OCI-LY1 (cell line): ENCODE results near the gene ATG7.
"Not testable (repeated sequence)": the region's sequence is repeated elsewhere in the genome, so short reads cannot be mapped to it uniquely, and the experiment has no call there.

ENCODE experiments used
- H2AFZ ChIP-seq: fragments of 200-600 bp; sonication (generic), shearing (Covaris generic); 2 replicates; pipeline ENCODE4 v1.6.0; 2014; ENCODE audit warnings: antibody characterized with exemption, mild to moderate bottlenecking, low read length
- H3F3A ChIP-seq: fragments of 200-600 bp; sonication (generic), shearing (Covaris generic); 2 replicates; pipeline ENCODE4 v1.6.0; 2014; ENCODE audit warnings: mild to moderate bottlenecking, antibody characterized with exemption, low read length, moderate library complexity; ENCODE audit not compliant: insufficient read depth
- H3K27ac ChIP-seq: fragments of 200-600 bp; sonication (generic); 2 replicates; pipeline ENCODE4 v1.5.1; 2014; ENCODE audit warnings: low read length, mixed run types, mild to moderate bottlenecking, low read depth; ENCODE audit not compliant: poor library complexity, severe bottlenecking
- H3K27me3 ChIP-seq: fragments of 200-600 bp; sonication (generic); 2 replicates; pipeline ENCODE4 v1.6.0; 2014; ENCODE audit warnings: antibody characterized with exemption, mild to moderate bottlenecking, low read length, moderate library complexity; ENCODE audit not compliant: insufficient read depth
- H3K36me3 ChIP-seq: fragments of 200-600 bp; sonication (generic); 2 replicates; pipeline ENCODE4 v1.6.1; 2014; ENCODE audit warnings: mild to moderate bottlenecking, antibody characterized with exemption, low read length, moderate library complexity, mixed read lengths; ENCODE audit not compliant: insufficient read depth
- H3K4me1 ChIP-seq: fragments of 200-600 bp; sonication (generic); 2 replicates; pipeline ENCODE4 v1.5.1; 2014; ENCODE audit warnings: mild to moderate bottlenecking, low read length, moderate library complexity; ENCODE audit not compliant: insufficient read depth, severe bottlenecking
- H3K4me2 ChIP-seq: fragments of 200-600 bp; sonication (generic), shearing (Covaris generic); 2 replicates; pipeline ENCODE4 v1.6.1; 2014; ENCODE audit warnings: low read length
- H3K4me3 ChIP-seq: fragments of 200-600 bp; sonication (generic); 2 replicates; pipeline ENCODE4 v1.5.1; 2014; ENCODE audit warnings: low read length, low read depth, mild to moderate bottlenecking, mixed read lengths; ENCODE audit not compliant: poor library complexity, severe bottlenecking
- H3K79me2 ChIP-seq: fragments of 200-600 bp; shearing (Covaris generic); 2 replicates; pipeline ENCODE4 v1.6.1; 2016; ENCODE audit warnings: mixed run types, low read length, mixed read lengths; ENCODE audit not compliant: insufficient read depth
- H3K9ac ChIP-seq: fragments of 200-600 bp; sonication (generic), shearing (Covaris generic); 2 replicates; pipeline ENCODE4 v1.6.1; 2014; ENCODE audit warnings: mild to moderate bottlenecking, low read length, mixed read lengths
- H3K9me2 ChIP-seq: fragments of 200-600 bp; sonication (generic), shearing (Covaris generic); 2 replicates; pipeline ENCODE4 v1.6.1; 2014; ENCODE audit warnings: low read depth, mild to moderate bottlenecking, low read length, mixed read lengths
- H3K9me3 ChIP-seq: fragments of 200-600 bp; shearing (Covaris generic); 2 replicates; pipeline ENCODE4 v1.6.1; 2014; ENCODE audit warnings: low read length, mixed read lengths
- H4K20me1 ChIP-seq: fragments of 200-600 bp; sonication (generic), shearing (Covaris generic); 2 replicates; pipeline ENCODE4 v1.6.0; 2016; ENCODE audit warnings: mild to moderate bottlenecking, low read length; ENCODE audit not compliant: insufficient read depth
- EZH2 ChIP-seq: fragments of 200-600 bp; sonication (generic), shearing (Covaris generic); IDR thresholded peaks from 2 replicates; pipeline ENCODE4 v1.8.0; 2017; ENCODE audit warnings: borderline replicate concordance, mixed run types, mild to moderate bottlenecking, antibody characterized with exemption, low read length, moderate library complexity, mixed read lengths
- TF ChIP-seq, protein P1 (sequence below): fragments of 200-600 bp; sonication (generic), shearing (Covaris generic); IDR thresholded peaks from 2 replicates; pipeline ENCODE4 v1.5.1; 2017; ENCODE audit warnings: mild to moderate bottlenecking, antibody characterized with exemption, low read length, moderate library complexity, mixed read lengths

The ATG7 gene

DNA sequence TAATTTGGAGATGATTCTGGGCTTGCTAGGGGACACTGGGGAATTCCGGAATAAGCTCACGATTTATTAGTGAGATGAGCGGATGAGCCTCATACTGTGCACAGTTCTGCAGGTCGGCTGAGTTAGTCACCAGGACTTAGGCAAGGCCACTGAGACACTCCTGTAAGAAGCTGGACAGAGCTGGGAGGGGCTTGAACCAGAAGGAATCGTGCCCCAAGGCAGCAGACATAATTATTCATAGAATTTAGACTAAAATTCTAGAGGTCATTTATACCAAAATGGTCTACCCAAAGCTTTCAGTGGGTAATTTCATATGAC is 250.2 kb downstream of the ATG7 start:
- no peaks in the 10 kb centered on the region for H3F3A ChIP-seq
- no peaks in the 10 kb centered on the region for H3K4me1 ChIP-seq
- peaks cover 5% of the 10 kb centered on the region; the same call in 1 of the 2 replicates for H3K9me3 ChIP-seq
- no peak overlapping the region for H3K4me3 ChIP-seq
- no peaks in the 10 kb centered on the region for H3K9me2 ChIP-seq
- H2AFZ ChIP-seq, result no peak overlapping the region
- no peak overlapping the region for H3K9ac ChIP-seq
- no peaks in the 10 kb centered on the region for H3K79me2 ChIP-seq
- no peak overlapping the region for H3K27ac ChIP-seq
- no peak overlapping the region for H3K4me2 ChIP-seq
- no peaks in the 10 kb centered on the region for H3K27me3 ChIP-seq
- H4K20me1 ChIP-seq, result no peaks in the 10 kb centered on the region
- H3K36me3 ChIP-seq, result no peaks in the 10 kb centered on the region
- no peak for TF ChIP-seq EZH2
- TF ChIP-seq, protein P1, sequence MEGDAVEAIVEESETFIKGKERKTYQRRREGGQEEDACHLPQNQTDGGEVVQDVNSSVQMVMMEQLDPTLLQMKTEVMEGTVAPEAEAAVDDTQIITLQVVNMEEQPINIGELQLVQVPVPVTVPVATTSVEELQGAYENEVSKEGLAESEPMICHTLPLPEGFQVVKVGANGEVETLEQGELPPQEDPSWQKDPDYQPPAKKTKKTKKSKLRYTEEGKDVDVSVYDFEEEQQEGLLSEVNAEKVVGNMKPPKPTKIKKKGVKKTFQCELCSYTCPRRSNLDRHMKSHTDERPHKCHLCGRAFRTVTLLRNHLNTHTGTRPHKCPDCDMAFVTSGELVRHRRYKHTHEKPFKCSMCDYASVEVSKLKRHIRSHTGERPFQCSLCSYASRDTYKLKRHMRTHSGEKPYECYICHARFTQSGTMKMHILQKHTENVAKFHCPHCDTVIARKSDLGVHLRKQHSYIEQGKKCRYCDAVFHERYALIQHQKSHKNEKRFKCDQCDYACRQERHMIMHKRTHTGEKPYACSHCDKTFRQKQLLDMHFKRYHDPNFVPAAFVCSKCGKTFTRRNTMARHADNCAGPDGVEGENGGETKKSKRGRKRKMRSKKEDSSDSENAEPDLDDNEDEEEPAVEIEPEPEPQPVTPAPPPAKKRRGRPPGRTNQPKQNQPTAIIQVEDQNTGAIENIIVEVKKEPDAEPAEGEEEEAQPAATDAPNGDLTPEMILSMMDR, result no peak

DNA sequence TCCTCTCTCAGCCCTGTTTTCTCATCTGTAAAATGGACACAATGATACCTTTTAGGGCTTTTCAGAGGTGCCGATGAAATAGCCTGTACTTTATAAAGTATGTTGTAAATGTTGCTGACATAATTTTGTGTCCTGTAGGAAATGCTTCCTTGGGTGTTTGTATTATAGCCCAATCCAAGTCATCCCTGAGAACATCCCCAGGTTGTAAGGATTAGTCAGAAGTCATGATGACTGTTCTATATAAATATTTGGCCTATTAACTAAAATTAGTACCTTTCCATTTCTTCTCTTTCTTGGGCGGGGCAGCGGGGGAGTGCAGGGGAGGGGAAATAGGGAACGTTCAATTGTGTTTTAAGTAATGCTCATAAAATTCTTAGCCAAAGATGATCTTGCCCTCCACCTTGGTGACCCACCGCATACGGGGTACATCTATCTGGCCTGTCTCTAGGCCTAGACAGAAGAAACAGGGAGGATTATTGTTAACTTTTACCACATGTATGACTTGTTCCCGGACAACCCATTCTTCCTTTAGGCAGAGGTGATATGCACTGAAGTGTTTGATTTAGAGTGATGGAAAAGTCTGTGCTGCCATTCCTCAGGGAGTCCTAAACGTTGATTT is 250.9 kb downstream of the ATG7 start:
- Histone ChIP-seq H3K4me1 (no peaks in the 10 kb centered on the region), H2AFZ (no peak overlapping the region), H3K9ac (no peak overlapping the region), H3F3A (no peaks in the 10 kb centered on the region), H3K4me3 (no peak overlapping the region), H3K9me3 (peaks cover 6% of the 10 kb centered on the region; the same call in 1 of the 2 replicates), H3K27me3 (no peaks in the 10 kb centered on the region), H3K27ac (no peak overlapping the region), H3K4me2 (no peak overlapping the region), H3K36me3 (0 out of 2 replicates have a peak, but pooled peaks cover 5% of the 10 kb centered on the region), H3K79me2 (no peaks in the 10 kb centered on the region), H4K20me1 (no peaks in the 10 kb centered on the region), H3K9me2 (no peaks in the 10 kb centered on the region)
- TF ChIP-seq, protein P1, result no peak
- TF ChIP-seq EZH2, result no peak

DNA sequence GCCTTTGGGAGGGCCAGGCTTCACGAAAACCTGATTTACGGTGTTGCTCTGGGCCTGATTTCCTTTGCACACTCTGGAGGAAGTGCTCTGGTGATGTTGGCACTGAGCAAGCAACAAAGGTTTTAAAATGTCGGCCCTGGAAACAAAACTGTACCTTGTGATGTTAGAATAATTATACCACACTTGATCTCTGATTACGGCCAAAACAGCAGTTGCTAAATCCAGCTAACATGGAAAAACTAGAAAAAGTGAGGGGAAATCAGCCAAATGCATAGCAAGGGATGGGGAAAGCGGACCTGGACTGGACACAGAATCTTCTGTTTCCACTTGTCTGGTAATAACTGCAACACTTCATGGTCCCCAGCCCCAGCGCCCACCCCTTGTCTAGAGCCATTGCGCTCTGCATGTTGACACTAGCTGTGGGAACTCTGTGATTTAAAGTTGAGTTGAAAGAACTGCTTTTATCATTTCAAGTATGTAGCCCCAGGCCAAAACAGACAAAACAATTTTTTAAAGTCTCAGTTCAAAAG is 251.4 kb downstream of the ATG7 start:
- H3F3A ChIP-seq, result no peaks in the 10 kb centered on the region
- no peak overlapping the region for H3K4me2 ChIP-seq
- TF ChIP-seq, protein P1, result no peak
- TF ChIP-seq EZH2, result no peak
- H3K9me2 ChIP-seq, result no peaks in the 10 kb centered on the region
- no peak overlapping the region for H3K4me3 ChIP-seq
- no peaks in the 10 kb centered on the region for H4K20me1 ChIP-seq
- no peak overlapping the region for H2AFZ ChIP-seq
- H3K36me3 ChIP-seq, result 0 out of 2 replicates have a peak, but pooled peaks cover 5% of the 10 kb centered on the region
- no peak overlapping the region for H3K9ac ChIP-seq
- H3K9me3 ChIP-seq, result peaks cover 6% of the 10 kb centered on the region; the same call in 1 of the 2 replicates
- no peaks in the 10 kb centered on the region for H3K27me3 ChIP-seq
- H3K4me1 ChIP-seq, result no peaks in the 10 kb centered on the region
- no peak overlapping the region for H3K27ac ChIP-seq
- H3K79me2 ChIP-seq, result no peaks in the 10 kb centered on the region

DNA sequence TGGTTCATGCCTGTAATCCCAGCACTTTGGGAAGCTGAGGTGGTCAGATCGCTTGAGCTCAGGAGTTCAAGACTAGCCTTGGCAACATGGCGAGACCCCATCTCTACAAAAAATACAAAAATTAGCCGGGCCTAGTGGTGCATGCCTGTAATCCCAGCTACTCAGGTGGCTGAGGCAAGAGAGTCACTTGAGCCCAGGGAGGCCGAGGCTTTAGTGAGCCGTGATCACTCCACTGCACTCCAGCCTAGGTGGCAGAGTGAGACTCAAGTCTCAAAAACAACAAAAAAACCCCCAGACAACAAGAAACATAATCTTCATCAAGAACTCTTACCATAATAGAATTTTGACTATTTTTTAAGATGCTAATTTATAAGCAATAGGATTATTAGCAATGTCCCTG is 253.9 kb downstream of the ATG7 start:
- H3K36me3 ChIP-seq, H4K20me1 ChIP-seq, H2AFZ ChIP-seq, H3K27ac ChIP-seq, H3K27me3 ChIP-seq, H3F3A ChIP-seq, H3K9me2 ChIP-seq, H3K9ac ChIP-seq, H3K9me3 ChIP-seq, H3K4me1 ChIP-seq, H3K4me3 ChIP-seq, H3K79me2 ChIP-seq, H3K4me2 ChIP-seq: not testable (repeated sequence)
